GM21447 (cell line): ENCODE measurements around the gene TMEM14A.

Experiments used
- ATAC-seq: cut with Tn5 transposase; IDR thresholded peaks from one replicate; pipeline ENCODE4 v1.9.1; 2021; ENCODE audit not compliant: unreplicated experiment

The TMEM14A gene

GRCh38 chr6:52733172-52733571 is 62.3 kb downstream of the TMEM14A start:
- no peak for ATAC-seq

- no peak for ATAC-seq
Observed at GRCh38 chr6:52734072-52734471, 63.2 kb downstream of the TMEM14A start.

- ATAC-seq = no peak
Observed at GRCh38 chr6:52735071-52735470, 64.2 kb downstream of the TMEM14A start.

GRCh38 chr6:52736145-52736544 is 65.2 kb downstream of the TMEM14A start:
- no peak for ATAC-seq
